Measurements from ENCODE around the gene ZNF888.
"Not testable (repeated sequence)": the region's sequence is repeated elsewhere in the genome, so short reads cannot be mapped to it uniquely, and the experiment has no call there.

The ZNF888 gene

DNA sequence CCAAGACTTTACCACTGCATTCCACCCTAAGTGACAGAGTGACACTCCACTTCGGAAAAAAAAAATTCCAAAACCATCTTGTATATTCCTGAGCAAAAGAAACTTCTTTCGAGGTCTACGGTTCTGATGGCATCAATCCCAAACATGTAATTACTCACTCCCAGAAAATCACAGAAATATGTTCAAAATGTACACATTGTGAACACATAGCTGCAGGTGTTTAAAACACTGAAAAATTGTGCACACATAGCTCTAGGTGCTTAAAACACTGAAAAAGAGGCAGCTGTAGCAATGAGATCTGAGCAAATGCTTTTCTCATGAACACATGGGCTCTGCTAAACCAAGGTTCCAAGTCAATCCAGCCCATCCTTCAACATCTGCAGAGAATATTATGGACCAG is 51.8 kb downstream of the ZNF888 start:
- FAIRE-seq = no peak

DNA sequence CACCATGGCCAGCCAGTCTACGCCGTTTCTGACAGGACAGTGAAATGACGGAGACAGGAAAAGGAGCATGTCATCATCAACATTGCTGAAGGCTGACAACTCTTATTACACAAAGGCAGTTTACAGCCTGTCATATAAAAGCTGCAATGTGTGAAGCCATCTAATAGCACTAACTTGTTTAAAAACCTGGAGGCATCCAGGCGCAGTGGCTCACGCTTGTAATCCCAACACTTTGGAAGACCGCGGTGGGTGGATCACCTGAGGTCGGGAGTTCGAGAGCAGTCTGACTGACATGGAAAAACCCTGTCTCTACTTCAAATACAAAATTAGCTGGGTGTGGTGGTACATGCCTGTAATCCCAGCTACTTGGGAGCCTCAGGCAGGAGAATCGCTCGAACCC is 55.2 kb downstream of the ZNF888 start:
- FAIRE-seq = not testable (repeated sequence)

DNA sequence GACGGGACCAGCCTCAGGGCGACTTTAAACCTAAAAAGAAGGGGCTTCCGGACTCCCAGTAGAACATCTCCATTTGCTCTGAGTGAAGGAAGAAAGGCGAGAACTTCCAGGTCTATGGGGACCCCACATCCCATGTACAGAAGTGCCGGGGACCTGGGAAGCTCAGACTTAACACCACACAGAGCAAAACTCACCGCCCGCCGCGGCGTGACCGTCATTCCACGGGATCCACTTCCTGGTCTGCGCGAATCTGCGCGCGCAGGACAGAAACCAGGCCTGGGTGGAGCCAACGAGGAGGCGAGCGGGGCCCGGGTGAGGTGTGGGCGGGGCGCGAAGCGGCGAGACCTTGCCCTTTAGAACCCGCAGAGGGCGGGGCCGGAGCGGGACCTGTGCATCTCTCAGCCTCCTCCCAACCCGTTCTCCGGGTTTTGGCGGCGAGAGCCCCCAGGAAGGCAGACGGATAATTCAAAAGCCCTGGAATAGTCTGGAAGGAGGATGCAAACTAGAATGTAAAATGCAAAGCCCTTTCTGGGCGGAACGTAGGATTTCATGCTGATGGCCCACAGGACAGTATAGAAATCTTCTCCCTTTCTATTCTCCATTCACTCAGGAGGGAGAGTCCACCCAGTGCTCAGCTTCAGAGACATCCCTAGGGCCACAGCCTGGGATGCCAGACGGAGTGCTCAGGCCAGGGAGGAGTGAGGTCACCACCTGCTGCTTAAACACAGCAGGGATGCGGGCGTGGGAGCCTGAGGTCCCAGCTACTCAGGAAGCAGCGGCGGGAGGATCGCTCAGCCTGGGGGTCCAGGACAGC is 65.6 kb downstream of the ZNF888 start, which contains the start of gene ZNF468:
Gene ZNF468 (minus strand): TSS at position 242 of the 814 bp plus-strand sequence. CDS start 3,347 bp downstream, outside the sequence.
- peak; percentile 36 for FAIRE-seq

DNA sequence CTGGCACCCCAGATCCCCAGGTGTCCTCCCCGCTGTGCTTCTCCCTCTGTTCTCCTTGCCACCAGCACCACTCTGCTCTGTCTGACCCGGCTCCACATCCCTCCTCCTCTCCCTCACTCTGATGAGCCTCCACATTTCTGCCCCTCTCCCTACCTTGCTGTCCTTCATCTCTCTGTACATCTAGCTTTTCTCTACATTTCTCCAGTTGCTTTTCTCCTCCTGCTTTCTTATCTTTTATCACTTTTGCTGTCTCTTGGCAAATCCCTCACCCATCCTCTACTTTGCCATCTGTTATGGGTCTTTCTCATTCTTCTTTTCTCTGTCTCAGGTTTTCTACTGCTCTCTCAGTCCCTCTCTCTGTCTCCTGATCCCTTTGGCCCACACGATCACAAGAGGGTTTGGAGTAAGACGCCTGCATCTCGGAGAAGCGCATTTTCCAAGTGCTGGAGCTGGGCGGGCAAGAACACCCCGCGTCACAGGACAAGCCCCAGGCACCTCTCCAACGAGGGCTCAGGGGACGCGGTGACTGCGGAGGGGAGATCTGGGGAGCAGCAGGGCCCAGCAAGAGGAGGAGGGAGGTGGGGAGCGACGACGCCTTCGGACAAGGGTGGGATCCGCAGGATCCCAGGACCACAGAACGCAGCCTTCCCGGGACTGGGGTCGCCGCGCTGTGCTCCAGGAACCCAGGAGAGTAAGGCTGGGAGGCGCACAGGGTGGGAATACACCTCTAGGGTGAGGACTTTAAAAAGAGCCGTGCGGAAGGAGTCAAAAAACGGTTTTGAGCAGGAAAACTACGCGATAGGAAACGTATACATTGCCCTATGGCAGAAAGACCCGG is 66.5 kb downstream of the ZNF888 start:
- not testable (repeated sequence) for FAIRE-seq

All from TTC549 (cell line).